ENCODE data around the gene CAPN5. TPM values are rescaled to one million over a fixed set of nuclear protein-coding genes. Genes with fewer than 3 reads are reported as not detected.

The CAPN5 gene
- total and polyA plus RNA-seq, 2 of the 13 experiments (the other 11 are each of a cell fraction or from before 2014, with no cell fraction given) = 0.27 to 1.2 TPM

DNA sequence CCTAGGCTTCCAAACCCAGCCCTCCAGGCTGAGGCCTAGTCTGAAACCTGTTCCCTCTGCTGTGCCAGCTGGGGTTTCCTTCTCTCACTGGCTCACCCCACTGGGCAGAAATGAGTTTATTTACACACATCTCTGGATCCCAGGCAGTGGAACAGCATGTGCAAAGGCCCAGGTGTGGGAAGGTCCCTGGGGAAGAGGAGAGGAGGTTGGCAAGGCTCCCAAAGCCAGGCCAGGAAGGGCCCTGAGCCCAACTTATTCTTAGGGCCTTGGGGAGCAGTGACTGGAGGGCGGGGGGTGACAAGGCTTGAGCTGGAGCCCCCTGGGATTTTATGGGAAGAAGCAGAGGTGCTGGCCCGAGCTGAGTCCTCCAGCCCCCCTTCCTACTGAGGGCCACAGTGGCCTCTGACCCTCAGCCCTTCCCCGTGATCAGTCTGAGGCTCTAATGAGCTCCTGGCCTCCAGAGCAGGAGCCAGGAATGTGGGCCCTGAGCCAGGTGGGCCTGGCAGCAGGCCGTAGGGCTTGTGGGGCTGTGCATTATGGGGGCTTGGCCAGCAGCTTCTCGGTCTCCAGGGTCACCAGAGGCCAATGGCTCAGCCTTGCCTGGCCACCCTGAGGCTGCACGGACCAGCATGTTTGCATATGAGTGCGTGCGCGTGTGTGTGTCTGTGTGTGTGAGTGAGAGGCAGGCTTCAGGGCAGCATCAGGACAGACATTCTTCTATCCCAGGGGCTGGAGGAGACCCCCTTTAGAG is 64.2 kb downstream of the CAPN5 start (continued):
- TF ChIP-seq NCOA5 (CRISPR knock-in tag; IDR thresholded peaks at IDR 0.05) (no peak), SSRP1 (CRISPR knock-in tag; IDR thresholded peaks at IDR 0.05) (no peak), ATF1 (CRISPR knock-in tag; IDR thresholded peaks at IDR 0.05) (no peak), ZUFSP (CRISPR knock-in tag; IDR thresholded peaks at IDR 0.05; ENCODE audit: borderline replicate concordance) (no peak), CSRNP1 (CRISPR knock-in tag; IDR thresholded peaks at IDR 0.05) (no peak), ZFP41 (CRISPR knock-in tag; IDR thresholded peaks at IDR 0.05; ENCODE audit: borderline replicate concordance) (no peak), CBX2 (IDR thresholded peaks at IDR 0.05; ENCODE audit: low read depth, low read length) (no peak), CBX2 (CRISPR knock-in tag; IDR thresholded peaks at IDR 0.05; ENCODE audit: low read depth) (no peak), MED1 (CRISPR knock-in tag; IDR thresholded peaks at IDR 0.05) (peak; percentile 51; the same call in 1 of the 2 replicates), GRHL1 (CRISPR knock-in tag; conservative IDR thresholded peaks at IDR 0.05) (no peak), GFI1 (CRISPR knock-in tag; IDR thresholded peaks at IDR 0.05; ENCODE audit: borderline replicate concordance) (no peak), MIXL1 (CRISPR knock-in tag; IDR thresholded peaks at IDR 0.05) (0 out of 2 replicates have a peak, but pooled peaks have one; percentile 40), ZNF749 (CRISPR knock-in tag; IDR thresholded peaks at IDR 0.05; ENCODE audit: borderline replicate concordance) (no peak), THAP11 (CRISPR knock-in tag; IDR thresholded peaks at IDR 0.05) (no peak), TIGD3 (CRISPR knock-in tag; IDR thresholded peaks at IDR 0.05; ENCODE audit: borderline replicate concordance) (no peak), ZNF3 (CRISPR knock-in tag; IDR thresholded peaks at IDR 0.05) (no peak), HDAC6 (IDR thresholded peaks at IDR 0.05; ENCODE audit: low read depth, low read length) (no peak), ZNF333 (CRISPR knock-in tag; IDR thresholded peaks at IDR 0.05; ENCODE audit: borderline replicate concordance) (0 out of 2 replicates have a peak, but pooled peaks have one; percentile 52), ZNF263 (CRISPR knock-in tag; IDR thresholded peaks at IDR 0.05) (peak; percentile 43; the same call in 1 of the 2 replicates)
- TF ChIP-seq, protein P1, sequence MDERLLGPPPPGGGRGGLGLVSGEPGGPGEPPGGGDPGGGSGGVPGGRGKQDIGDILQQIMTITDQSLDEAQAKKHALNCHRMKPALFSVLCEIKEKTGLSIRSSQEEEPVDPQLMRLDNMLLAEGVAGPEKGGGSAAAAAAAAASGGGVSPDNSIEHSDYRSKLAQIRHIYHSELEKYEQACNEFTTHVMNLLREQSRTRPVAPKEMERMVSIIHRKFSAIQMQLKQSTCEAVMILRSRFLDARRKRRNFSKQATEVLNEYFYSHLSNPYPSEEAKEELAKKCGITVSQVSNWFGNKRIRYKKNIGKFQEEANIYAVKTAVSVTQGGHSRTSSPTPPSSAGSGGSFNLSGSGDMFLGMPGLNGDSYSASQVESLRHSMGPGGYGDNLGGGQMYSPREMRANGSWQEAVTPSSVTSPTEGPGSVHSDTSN (CRISPR knock-in tag; IDR thresholded peaks at IDR 0.05) = no peak
- TF ChIP-seq, protein P2, sequence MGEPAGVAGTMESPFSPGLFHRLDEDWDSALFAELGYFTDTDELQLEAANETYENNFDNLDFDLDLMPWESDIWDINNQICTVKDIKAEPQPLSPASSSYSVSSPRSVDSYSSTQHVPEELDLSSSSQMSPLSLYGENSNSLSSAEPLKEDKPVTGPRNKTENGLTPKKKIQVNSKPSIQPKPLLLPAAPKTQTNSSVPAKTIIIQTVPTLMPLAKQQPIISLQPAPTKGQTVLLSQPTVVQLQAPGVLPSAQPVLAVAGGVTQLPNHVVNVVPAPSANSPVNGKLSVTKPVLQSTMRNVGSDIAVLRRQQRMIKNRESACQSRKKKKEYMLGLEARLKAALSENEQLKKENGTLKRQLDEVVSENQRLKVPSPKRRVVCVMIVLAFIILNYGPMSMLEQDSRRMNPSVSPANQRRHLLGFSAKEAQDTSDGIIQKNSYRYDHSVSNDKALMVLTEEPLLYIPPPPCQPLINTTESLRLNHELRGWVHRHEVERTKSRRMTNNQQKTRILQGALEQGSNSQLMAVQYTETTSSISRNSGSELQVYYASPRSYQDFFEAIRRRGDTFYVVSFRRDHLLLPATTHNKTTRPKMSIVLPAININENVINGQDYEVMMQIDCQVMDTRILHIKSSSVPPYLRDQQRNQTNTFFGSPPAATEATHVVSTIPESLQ (CRISPR knock-in tag; conservative IDR thresholded peaks at IDR 0.05) = no peak

Data from HepG2 (cell line).